ENCODE data around the gene COX7A2L.
A peak's percentile ranks its signal among the peaks of the same experiment; 100 is the strongest.

The COX7A2L gene

DNA sequence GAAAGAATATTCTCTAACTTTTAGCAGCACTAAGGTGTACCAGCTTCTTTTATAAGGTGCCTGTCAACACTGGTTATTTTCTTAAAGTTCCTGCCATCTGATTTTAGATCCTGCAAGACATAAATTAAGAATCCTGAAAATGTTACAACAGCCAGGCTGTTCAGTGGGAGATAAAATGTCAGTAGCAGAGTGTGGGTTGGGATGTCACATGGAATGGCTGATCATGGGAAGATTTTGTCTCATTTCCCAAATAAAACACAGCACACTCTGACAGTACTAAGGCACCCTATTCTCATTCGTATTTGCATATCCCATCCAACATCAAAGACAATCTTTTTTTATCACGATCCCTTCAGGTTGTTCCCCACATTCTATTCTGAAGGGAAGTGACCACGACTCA is 2.4 kb upstream of the COX7A2L start:
- Histone ChIP-seq H2AFZ (ENCODE audit: low read depth, low read length, severe bottlenecking) (no peak overlapping the region), H3K36me3 (ENCODE audit: low read length) (no peaks in the 10 kb centered on the region), H4K20me1 (ENCODE audit: low read depth, low read length) (no peaks in the 10 kb centered on the region), H3K27ac (ENCODE audit: low read depth, low read length) (no peak overlapping the region), H3F3A (ENCODE audit: insufficient read depth) (peaks cover 5% of the 10 kb centered on the region; the same call in 1 of the 2 replicates), H3K79me2 (ENCODE audit: insufficient read depth, low read length) (peaks cover 25% of the 10 kb centered on the region), H3K9me2 (replicated peaks; ENCODE audit: insufficient read depth, low read length) (no peaks in the 10 kb centered on the region), H3K4me3 (ENCODE audit: insufficient read depth, low read length, poor library complexity, severe bottlenecking) (no peak overlapping the region), H3K9ac (ENCODE audit: low read length) (no peak overlapping the region), H3K9me3 (ENCODE audit: insufficient read depth, low read length) (no peaks in the 10 kb centered on the region), H3K4me2 (ENCODE audit: low read depth, low read length, poor library complexity, severe bottlenecking) (no peak overlapping the region), H3K27me3 (ENCODE audit: low read length) (no peaks in the 10 kb centered on the region)
- TF ChIP-seq EZH2phosphoT487 (conservative IDR thresholded peaks at IDR 0.05; ENCODE audit: low read length) = no peak
- TF ChIP-seq, protein P1, sequence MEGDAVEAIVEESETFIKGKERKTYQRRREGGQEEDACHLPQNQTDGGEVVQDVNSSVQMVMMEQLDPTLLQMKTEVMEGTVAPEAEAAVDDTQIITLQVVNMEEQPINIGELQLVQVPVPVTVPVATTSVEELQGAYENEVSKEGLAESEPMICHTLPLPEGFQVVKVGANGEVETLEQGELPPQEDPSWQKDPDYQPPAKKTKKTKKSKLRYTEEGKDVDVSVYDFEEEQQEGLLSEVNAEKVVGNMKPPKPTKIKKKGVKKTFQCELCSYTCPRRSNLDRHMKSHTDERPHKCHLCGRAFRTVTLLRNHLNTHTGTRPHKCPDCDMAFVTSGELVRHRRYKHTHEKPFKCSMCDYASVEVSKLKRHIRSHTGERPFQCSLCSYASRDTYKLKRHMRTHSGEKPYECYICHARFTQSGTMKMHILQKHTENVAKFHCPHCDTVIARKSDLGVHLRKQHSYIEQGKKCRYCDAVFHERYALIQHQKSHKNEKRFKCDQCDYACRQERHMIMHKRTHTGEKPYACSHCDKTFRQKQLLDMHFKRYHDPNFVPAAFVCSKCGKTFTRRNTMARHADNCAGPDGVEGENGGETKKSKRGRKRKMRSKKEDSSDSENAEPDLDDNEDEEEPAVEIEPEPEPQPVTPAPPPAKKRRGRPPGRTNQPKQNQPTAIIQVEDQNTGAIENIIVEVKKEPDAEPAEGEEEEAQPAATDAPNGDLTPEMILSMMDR (IDR thresholded peaks at IDR 0.05; ENCODE audit: insufficient read depth, low read length, poor library complexity, severe bottlenecking) = no peak

DNA sequence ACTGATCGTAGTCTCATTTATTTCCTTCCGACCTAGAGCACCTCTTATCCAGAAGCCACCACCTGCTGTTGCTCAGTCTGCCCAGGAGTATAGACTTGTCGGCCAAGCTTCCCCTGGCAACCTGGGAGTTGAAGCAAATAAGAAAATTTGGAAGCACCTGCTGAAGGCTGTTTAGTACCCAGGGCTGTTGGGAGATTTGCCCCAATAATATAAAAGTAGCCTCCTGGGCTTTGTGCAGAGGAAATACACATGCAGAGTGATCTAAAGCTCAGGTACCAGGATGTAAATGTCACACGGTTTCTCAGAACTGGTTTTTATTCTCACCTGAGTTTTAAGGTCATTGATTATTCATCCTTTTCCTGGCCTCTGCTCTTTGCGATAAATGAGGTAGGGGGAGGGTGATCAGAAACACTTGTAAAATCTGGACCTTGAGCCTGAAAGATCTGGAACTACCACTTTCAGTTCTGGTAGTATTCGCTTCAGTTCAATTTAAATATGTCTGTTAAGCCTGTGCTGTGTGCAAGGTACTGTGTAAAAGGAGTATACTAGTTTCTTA is 789 bp upstream of the COX7A2L start:
- no peaks in the 10 kb centered on the region for H3K36me3 ChIP-seq (ENCODE audit: low read length)
- H3F3A ChIP-seq (ENCODE audit: insufficient read depth) = peaks cover 5% of the 10 kb centered on the region; the same call in 1 of the 2 replicates
- peak overlapping the region; percentile 97 for H3K4me3 ChIP-seq (ENCODE audit: insufficient read depth, low read length, poor library complexity, severe bottlenecking)
- H3K9me2 ChIP-seq (replicated peaks; ENCODE audit: insufficient read depth, low read length) = no peaks in the 10 kb centered on the region
- no peak overlapping the region for H3K27ac ChIP-seq (ENCODE audit: low read depth, low read length)
- H4K20me1 ChIP-seq (ENCODE audit: low read depth, low read length) = no peaks in the 10 kb centered on the region; the same call in 1 of the 2 replicates
- peak overlapping the region; percentile 80 for H3K4me2 ChIP-seq (ENCODE audit: low read depth, low read length, poor library complexity, severe bottlenecking)
- TF ChIP-seq EZH2phosphoT487 (conservative IDR thresholded peaks at IDR 0.05; ENCODE audit: low read length) = no peak
- no peaks in the 10 kb centered on the region for H3K9me3 ChIP-seq (ENCODE audit: insufficient read depth, low read length)
- H2AFZ ChIP-seq (ENCODE audit: low read depth, low read length, severe bottlenecking) = peak overlapping the region; percentile 73
- H3K79me2 ChIP-seq (ENCODE audit: insufficient read depth, low read length) = peaks cover 42% of the 10 kb centered on the region
- no peaks in the 10 kb centered on the region for H3K27me3 ChIP-seq (ENCODE audit: low read length)
- peak overlapping the region; percentile 97 for H3K9ac ChIP-seq (ENCODE audit: low read length)

DNA sequence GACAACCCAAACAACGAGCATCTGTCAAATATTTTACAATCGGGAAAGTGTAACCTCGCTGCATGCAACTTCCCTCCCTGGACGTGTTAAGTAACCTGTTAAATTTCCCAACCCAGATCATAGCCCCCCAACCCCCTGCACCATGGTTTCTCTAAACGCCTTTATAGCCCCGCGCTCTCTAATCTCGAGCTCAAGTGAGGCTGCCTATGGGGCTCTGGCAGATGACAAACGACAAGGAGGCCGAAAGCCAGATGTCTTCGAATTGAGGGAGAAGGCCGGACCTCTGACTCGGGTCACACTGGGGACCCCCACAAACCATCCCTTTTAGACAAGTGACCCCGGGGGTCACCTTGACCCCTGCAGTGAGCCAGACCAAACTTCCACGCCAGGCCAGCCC is 526 bp downstream of the COX7A2L start:
- H2AFZ ChIP-seq (ENCODE audit: low read depth, low read length, severe bottlenecking) = peak overlapping the region; percentile 73

More for the DNA sequence above, 526 bp downstream of the COX7A2L start:
- Histone ChIP-seq H3K9me2 (replicated peaks; ENCODE audit: insufficient read depth, low read length) (no peaks in the 10 kb centered on the region), H3K4me3 (ENCODE audit: insufficient read depth, low read length, poor library complexity, severe bottlenecking) (peak overlapping the region; percentile 97), H4K20me1 (ENCODE audit: low read depth, low read length) (no peaks in the 10 kb centered on the region; the same call in 1 of the 2 replicates), H3K9ac (ENCODE audit: low read length) (peak overlapping the region; percentile 97), H3K79me2 (ENCODE audit: insufficient read depth, low read length) (peaks cover 54% of the 10 kb centered on the region), H3K27ac (ENCODE audit: low read depth, low read length) (peak overlapping the region; percentile 89), H3K4me2 (ENCODE audit: low read depth, low read length, poor library complexity, severe bottlenecking) (peak overlapping the region; percentile 80), H3K9me3 (ENCODE audit: insufficient read depth, low read length) (no peaks in the 10 kb centered on the region), H3F3A (ENCODE audit: insufficient read depth) (peaks cover 5% of the 10 kb centered on the region; the same call in 1 of the 2 replicates), H3K27me3 (ENCODE audit: low read length) (no peaks in the 10 kb centered on the region), H3K36me3 (ENCODE audit: low read length) (no peaks in the 10 kb centered on the region)
- TF ChIP-seq, protein P1 (IDR thresholded peaks at IDR 0.05; ENCODE audit: insufficient read depth, low read length, poor library complexity, severe bottlenecking) = no peak
- no peak for TF ChIP-seq EZH2phosphoT487 (conservative IDR thresholded peaks at IDR 0.05; ENCODE audit: low read length)

All from SU-DHL-6 (cell line).